ENCODE data around the gene PLCH2.

DNA sequence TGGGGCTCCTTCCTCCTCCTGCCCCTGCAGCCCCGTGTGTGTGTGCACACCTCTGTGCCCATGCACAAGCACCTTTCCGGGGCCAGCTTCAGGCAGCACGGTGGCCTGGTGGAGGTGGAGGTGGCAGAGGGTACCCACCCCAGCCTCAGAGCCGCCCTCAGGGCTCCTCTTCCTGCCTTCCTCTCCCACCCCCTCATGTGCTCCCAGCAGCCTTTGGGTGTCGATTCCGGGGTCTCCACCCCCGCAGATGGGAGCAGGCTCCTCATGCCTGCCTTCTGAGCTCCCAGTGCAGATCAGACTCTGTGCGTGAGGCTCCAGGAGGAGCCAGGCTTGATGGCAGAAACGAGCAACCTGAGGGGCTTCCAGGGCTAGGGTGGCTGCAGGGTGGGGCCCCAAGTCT lies 29.2 kb upstream of the PLCH2 start:
- TF ChIP-seq, protein P1, sequence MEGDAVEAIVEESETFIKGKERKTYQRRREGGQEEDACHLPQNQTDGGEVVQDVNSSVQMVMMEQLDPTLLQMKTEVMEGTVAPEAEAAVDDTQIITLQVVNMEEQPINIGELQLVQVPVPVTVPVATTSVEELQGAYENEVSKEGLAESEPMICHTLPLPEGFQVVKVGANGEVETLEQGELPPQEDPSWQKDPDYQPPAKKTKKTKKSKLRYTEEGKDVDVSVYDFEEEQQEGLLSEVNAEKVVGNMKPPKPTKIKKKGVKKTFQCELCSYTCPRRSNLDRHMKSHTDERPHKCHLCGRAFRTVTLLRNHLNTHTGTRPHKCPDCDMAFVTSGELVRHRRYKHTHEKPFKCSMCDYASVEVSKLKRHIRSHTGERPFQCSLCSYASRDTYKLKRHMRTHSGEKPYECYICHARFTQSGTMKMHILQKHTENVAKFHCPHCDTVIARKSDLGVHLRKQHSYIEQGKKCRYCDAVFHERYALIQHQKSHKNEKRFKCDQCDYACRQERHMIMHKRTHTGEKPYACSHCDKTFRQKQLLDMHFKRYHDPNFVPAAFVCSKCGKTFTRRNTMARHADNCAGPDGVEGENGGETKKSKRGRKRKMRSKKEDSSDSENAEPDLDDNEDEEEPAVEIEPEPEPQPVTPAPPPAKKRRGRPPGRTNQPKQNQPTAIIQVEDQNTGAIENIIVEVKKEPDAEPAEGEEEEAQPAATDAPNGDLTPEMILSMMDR (conservative IDR thresholded peaks at IDR 0.05 in 1 of 2, IDR thresholded peaks at IDR 0.05 in 1 of 2; ENCODE audit: extremely low read depth in 1 of 2, insufficient read depth in 1 of 2, low read depth in 1 of 2, low read length in 2 of 2): no peak
- no peak for TF ChIP-seq EZH2 (IDR thresholded peaks at IDR 0.05; ENCODE audit: borderline replicate concordance, low read length)
